HG03565 (cell line): ENCODE results near the gene SLC9A4.

Source experiments
- ATAC-seq: cut with Tn5 transposase; IDR thresholded peaks from one replicate; pipeline ENCODE4 v1.9.1; 2021; ENCODE audit warnings: mild to moderate bottlenecking, moderate library complexity; ENCODE audit not compliant: unreplicated experiment

The SLC9A4 gene

GRCh38 chr2:102498414-102498813 is 25.4 kb downstream of the SLC9A4 start:
- ATAC-seq, result no peak

GRCh38 chr2:102499558-102499957 is 26.5 kb downstream of the SLC9A4 start:
- ATAC-seq, result no peak

- no peak for ATAC-seq
Measured at GRCh38 chr2:102502576-102502975, 29.6 kb downstream of the SLC9A4 start.

GRCh38 chr2:102504833-102505232 is 31.8 kb downstream of the SLC9A4 start:
- no peak for ATAC-seq

- no peak for ATAC-seq
Measured at GRCh38 chr2:102505290-102505689, 32.3 kb downstream of the SLC9A4 start.

GRCh38 chr2:102506743-102507142 is 33.7 kb downstream of the SLC9A4 start:
- ATAC-seq, result no peak

- ATAC-seq, result no peak
Measured at GRCh38 chr2:102508863-102509262, 35.8 kb downstream of the SLC9A4 start.

GRCh38 chr2:102509749-102510148 is 36.7 kb downstream of the SLC9A4 start:
- ATAC-seq, result no peak

GRCh38 chr2:102510791-102511575 is 38.0 kb downstream of the SLC9A4 start:
- ATAC-seq, result no peak

- no peak for ATAC-seq
Measured at GRCh38 chr2:102512161-102512560, 39.1 kb downstream of the SLC9A4 start.

- ATAC-seq, result no peak
Measured at GRCh38 chr2:102513355-102513939, 40.4 kb downstream of the SLC9A4 start.

GRCh38 chr2:102514061-102514785 is 41.2 kb downstream of the SLC9A4 start:
- no peak for ATAC-seq

- no peak for ATAC-seq
Measured at GRCh38 chr2:102515851-102516250, 42.8 kb downstream of the SLC9A4 start.

GRCh38 chr2:102518170-102518569 is 45.1 kb downstream of the SLC9A4 start:
- ATAC-seq, result no peak

- ATAC-seq, result peak; percentile 85
Measured at GRCh38 chr2:102520009-102520408, 47.0 kb downstream of the SLC9A4 start.

GRCh38 chr2:102520801-102521200 is 47.8 kb downstream of the SLC9A4 start:
- no peak for ATAC-seq

- no peak for ATAC-seq
Measured at GRCh38 chr2:102522162-102522561, 49.1 kb downstream of the SLC9A4 start.

GRCh38 chr2:102522890-102523289 is 49.9 kb downstream of the SLC9A4 start:
- no peak for ATAC-seq

- no peak for ATAC-seq
Measured at GRCh38 chr2:102523651-102524050, 50.6 kb downstream of the SLC9A4 start.

GRCh38 chr2:102527086-102527485 is 54.1 kb downstream of the SLC9A4 start:
- no peak for ATAC-seq

GRCh38 chr2:102538491-102538890 is 65.5 kb downstream of the SLC9A4 start:
- no peak for ATAC-seq

- no peak for ATAC-seq
Measured at GRCh38 chr2:102540882-102541281, 67.9 kb downstream of the SLC9A4 start.
